Daoy (cell line): ENCODE measurements around the gene CDX1. TPM values are rescaled to one million over a fixed set of nuclear protein-coding genes. Genes with fewer than 3 reads are reported as not detected.

Experiments used
- DNase-seq: peaks from one replicate; pipeline ENCODE4 v3.0.0-alpha.2; 2015; ENCODE audit warnings: low read depth
- total RNA-seq: library from RNA; depleted of rRNA; stranded (reverse); fragments of >200 nt; shearing (Covaris generic); gene quantifications from 2 replicates; pipeline ENCODE4 v1.2.3, GENCODE V29; 2014; rRNA removed

The CDX1 gene
- 0.06 and 1.3 TPM in 2 replicates for total RNA-seq

- no peak for DNase-seq
Observed at GRCh38 chr5:150166650-150167511, at the start of gene CDX1. TSS of gene CDX1 (plus strand) at chr5:150166778. CDS start at chr5:150166877, 99 bp downstream.

- no peak for DNase-seq
Observed at GRCh38 chr5:150117945-150118560, 48.5 kb upstream of the CDX1 start.

- no peak for DNase-seq
Observed at GRCh38 chr5:150118561-150119229, 47.9 kb upstream of the CDX1 start.

GRCh38 chr5:150119421-150120061, 47.0 kb upstream of the CDX1 start:
- no peak for DNase-seq

- DNase-seq = no peak
Observed at GRCh38 chr5:150120062-150120441, 46.5 kb upstream of the CDX1 start.

GRCh38 chr5:150120617-150121447, 45.7 kb upstream of the CDX1 start:
- DNase-seq = no peak

- no peak for DNase-seq
Observed at GRCh38 chr5:150121448-150122157, 45.0 kb upstream of the CDX1 start.

- DNase-seq = peak; percentile 57
Observed at GRCh38 chr5:150122158-150122510, 44.4 kb upstream of the CDX1 start.

GRCh38 chr5:150122536-150123481, 43.8 kb upstream of the CDX1 start:
- DNase-seq = no peak

- DNase-seq = no peak
Observed at GRCh38 chr5:150123542-150123941, 43.0 kb upstream of the CDX1 start.

GRCh38 chr5:150124111-150124557, 42.4 kb upstream of the CDX1 start:
- DNase-seq = no peak

- no peak for DNase-seq
Observed at GRCh38 chr5:150124596-150124995, 42.0 kb upstream of the CDX1 start.

GRCh38 chr5:150125334-150125733, 41.2 kb upstream of the CDX1 start:
- DNase-seq = no peak

GRCh38 chr5:150126199-150126920, 40.2 kb upstream of the CDX1 start:
- DNase-seq = no peak

GRCh38 chr5:150126921-150127265, 39.7 kb upstream of the CDX1 start:
- DNase-seq = no peak

- no peak for DNase-seq
Observed at GRCh38 chr5:150129454-150129812, 37.1 kb upstream of the CDX1 start.

- peak; percentile 66 for DNase-seq
Observed at GRCh38 chr5:150129813-150130492, 36.6 kb upstream of the CDX1 start.

GRCh38 chr5:150130493-150130922, 36.1 kb upstream of the CDX1 start:
- no peak for DNase-seq
